Stomach (tissue), 4 donors: ENCODE measurements around the gene NABP1.

Experiments used
- EP300 ChIP-seq: sonication (generic); formaldehyde crosslinking; IDR thresholded peaks from one replicate; pipeline ENCODE4 v1.6.1; 2017; ENCODE audit warnings: antibody characterized with exemption
- POLR2AphosphoS5 ChIP-seq, 3 donors: sonication (generic); formaldehyde crosslinking; IDR thresholded peaks; one replicate each; pipeline ENCODE4 v1.6.1; 2016; ENCODE audit warnings: antibody characterized with exemption in 3 of 3
- TF ChIP-seq, protein P1 (sequence below), 7 experiments: fragments of 450-650 bp in 4 of 7; fragments of 200-600 bp in 3 of 7; sonication (generic) in 3 of 7; IDR thresholded peaks; one replicate each; pipeline ENCODE4 v1.5.1; 2016 to 2019; ENCODE audit warnings: antibody characterized with exemption in 7 of 7, control low read depth in 2 of 7, mild to moderate bottlenecking in 1 of 7

GRCh38 chr2:191636586-191636985 lies 41.4 kb upstream of the NABP1 start:
- TF ChIP-seq, protein P1, sequence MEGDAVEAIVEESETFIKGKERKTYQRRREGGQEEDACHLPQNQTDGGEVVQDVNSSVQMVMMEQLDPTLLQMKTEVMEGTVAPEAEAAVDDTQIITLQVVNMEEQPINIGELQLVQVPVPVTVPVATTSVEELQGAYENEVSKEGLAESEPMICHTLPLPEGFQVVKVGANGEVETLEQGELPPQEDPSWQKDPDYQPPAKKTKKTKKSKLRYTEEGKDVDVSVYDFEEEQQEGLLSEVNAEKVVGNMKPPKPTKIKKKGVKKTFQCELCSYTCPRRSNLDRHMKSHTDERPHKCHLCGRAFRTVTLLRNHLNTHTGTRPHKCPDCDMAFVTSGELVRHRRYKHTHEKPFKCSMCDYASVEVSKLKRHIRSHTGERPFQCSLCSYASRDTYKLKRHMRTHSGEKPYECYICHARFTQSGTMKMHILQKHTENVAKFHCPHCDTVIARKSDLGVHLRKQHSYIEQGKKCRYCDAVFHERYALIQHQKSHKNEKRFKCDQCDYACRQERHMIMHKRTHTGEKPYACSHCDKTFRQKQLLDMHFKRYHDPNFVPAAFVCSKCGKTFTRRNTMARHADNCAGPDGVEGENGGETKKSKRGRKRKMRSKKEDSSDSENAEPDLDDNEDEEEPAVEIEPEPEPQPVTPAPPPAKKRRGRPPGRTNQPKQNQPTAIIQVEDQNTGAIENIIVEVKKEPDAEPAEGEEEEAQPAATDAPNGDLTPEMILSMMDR (IDR thresholded peaks at IDR 0.05) = no peak
- TF ChIP-seq EP300 (no peak), POLR2AphosphoS5 (IDR thresholded peaks at IDR 0.05) (no peak)
